Left ventricle myocardium superior (tissue), 1 donor: ENCODE data around the gene ASB5. TPM values are rescaled to one million over a fixed set of nuclear protein-coding genes. Genes with fewer than 3 reads are reported as not detected.

Experiments
- ATAC-seq: fragments of 200-7000 bp; cut with Tn5 transposase; one replicate; pipeline ENCODE4 v1.9.1; 2020; ENCODE audit warnings: mild to moderate bottlenecking, moderate library complexity
- DNase-seq: peaks from one replicate; pipeline ENCODE4 v3.0.0-alpha.2; 2020
- intact Hi-C: fragments of 100-400 bp; cut with micrococcal nuclease; formaldehyde crosslinking; loops from one replicate; pipeline ENCODE4 v1.11.0; 2022
- total RNA-seq: library from RNA; stranded (reverse); fragmentation: NEBNext Ultra II Directional; extraction: Animal tissue kit (Norgen Biotek cat#: 25700); gene quantifications from one replicate; pipeline ENCODE4 v1.2.1, GENCODE V29; 2021
- donor health status: DM: no; HTN: yes; CAD: no; lungs with severe emphysema.

The ASB5 gene
- total RNA-seq, 1 donor from 2014 or later, result 3.1 TPM

DNA sequence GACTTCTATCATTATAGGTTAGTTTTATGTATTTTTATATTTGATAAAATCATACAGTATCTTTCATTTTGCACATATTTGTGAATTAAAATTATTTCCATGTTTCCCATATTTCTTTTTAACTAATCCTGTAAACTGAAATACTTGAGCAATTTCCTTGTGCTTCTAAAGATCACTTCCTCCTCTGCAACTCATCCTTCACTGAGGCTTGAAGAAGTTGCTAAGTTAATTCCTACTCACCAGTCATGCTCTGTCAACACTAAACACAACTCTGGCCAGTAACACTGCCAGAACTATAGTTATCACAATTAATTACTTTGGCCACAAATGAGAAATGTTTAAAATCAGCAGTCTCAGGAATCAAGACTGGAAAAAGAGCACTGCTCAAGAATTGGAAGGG lies 80.4 kb downstream of the ASB5 start:
- intact Hi-C loops, result no loop called here
- DNase-seq, result no peak

DNA sequence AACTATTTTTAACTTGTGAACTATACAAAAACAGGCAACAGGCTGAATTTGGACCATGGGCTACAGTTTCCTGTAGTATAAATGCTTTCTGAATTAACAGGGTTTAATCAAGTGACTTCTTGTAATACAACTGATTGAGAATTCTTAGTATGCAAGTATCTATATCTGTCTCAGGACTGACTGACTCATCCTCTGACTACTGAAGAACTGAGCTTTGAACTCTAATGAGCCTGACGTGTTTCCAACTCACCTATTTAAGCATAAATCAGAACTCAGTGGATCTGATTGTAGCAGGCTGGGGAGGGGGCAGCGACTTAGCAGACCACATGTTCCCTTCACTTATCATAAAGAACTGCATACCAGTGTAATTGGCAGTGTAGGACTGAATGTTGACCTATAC lies 81.4 kb downstream of the ASB5 start:
- no peak for ATAC-seq
- intact Hi-C loops, result no loop called here

More for the DNA sequence above, 80.4 kb downstream of the ASB5 start:
- ATAC-seq, result no peak

DNA sequence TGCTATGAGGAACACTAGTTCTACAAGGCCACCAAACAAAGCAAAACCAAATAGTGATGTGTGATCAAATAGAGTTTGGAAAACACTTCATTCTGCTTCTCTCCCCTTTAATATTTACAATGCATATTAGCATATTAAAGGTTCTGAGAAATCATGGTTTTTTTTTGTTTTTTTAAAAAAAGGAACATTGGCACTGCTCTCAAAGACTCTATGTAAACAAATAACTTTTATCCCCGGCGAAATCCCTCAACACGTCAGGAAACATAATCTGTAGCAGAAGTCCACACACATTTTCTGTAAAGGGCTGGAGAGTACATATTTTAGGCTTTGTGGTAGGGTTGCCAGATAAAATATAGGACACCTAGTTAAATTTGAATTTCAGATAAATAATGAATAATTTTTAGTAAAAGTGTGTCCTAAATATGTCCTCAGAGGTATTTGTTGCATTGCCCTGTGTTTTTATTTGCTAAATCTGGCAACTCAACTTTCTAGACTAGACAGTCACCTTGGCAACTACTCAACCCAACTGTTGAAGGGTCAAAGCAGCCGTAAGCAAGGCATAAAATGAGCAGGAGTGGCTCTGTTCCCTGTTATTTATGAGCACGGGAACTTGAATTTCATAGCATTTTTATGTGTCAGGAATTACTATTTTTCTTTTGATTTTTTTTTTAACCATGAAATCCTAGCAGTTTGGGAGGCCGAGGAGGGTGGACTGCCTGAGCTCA lies 82.2 kb downstream of the ASB5 start:
- DNase-seq, result no peak
- intact Hi-C loops, result no loop called here
- ATAC-seq, result no peak

More for the DNA sequence above, 81.4 kb downstream of the ASB5 start:
- DNase-seq, result no peak

DNA sequence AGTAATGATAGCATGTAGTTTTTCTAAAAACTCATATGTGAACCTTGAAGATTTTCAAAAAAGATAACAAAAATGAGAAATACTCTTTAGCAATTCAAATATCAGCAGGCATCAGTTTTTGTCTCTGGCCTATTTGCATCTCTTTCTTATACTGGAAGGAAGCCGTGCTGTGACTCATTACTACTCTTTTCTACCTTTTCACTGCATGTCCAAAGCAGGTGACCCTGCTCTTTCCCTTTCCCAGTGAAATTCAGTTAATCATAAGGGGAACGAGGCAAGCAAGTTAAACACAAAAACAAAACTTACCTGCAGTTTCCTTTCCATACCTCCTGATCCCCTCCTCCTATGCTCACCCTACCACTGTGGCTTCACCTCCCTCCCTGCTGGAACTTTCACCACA lies 83.0 kb downstream of the ASB5 start:
- ATAC-seq, result no peak
- DNase-seq, result no peak
- intact Hi-C loops, result no loop called here

DNA sequence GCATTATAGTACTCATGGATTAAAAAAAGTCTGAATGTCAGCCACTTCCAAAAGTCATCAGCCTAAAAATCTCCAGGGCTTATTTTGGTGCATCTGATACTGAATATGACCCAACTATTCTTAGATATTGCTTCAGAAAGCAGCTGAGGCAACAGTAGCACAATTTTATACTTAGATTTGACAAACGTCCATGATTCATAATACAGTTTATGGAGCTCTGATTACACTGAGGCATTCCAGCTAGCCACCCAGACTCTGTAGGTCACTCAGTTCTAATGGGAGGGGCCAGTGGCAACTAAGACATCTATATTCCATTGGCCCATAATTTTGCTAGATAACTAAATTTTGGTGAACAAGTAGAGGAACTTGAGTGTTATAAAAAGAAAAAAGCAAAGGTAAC lies 84.0 kb downstream of the ASB5 start:
- intact Hi-C loops, result no loop called here
- ATAC-seq (peak; percentile 42), DNase-seq (no peak)

Other genes with a start within 250 kb of the ASB5 start
- gene WDR17, start 203.4 kb downstream of the ASB5 start, total RNA-seq, result 0.25 TPM
- gene SPATA4, start 73.6 kb downstream of the ASB5 start, total RNA-seq, result not detected
- gene SPCS3, start 50.7 kb upstream of the ASB5 start, total RNA-seq, result 81.0 TPM